Erythroblast (primary cell): ENCODE measurements around the gene TRIM33.

Experiments
- GATA1 ChIP-seq: IDR thresholded peaks from 2 replicates; pipeline ENCODE4 v1.6.1; 2011; ENCODE audit warnings: low read depth, mild to moderate bottlenecking, control low read depth, low read length, moderate library complexity
- POLR2A ChIP-seq: IDR thresholded peaks from 2 replicates; pipeline ENCODE4 v1.6.1; 2011; ENCODE audit warnings: mild to moderate bottlenecking, low read length

- no peak for TF ChIP-seq POLR2A
- no peak for TF ChIP-seq GATA1
Observed at GRCh38 chr1:114439369-114439768, 71.6 kb downstream of the TRIM33 start.
